GM18858 (cell line): ENCODE results near the gene NFATC1.

Experiments used
- ATAC-seq: cut with Tn5 transposase; IDR thresholded peaks from one replicate; pipeline ENCODE4 v1.9.1; 2021; ENCODE audit not compliant: unreplicated experiment

Gene NFATC1

GRCh38 chr18:79529296-79529695, 133.6 kb downstream of the NFATC1 start:
- no peak for ATAC-seq

DNA sequence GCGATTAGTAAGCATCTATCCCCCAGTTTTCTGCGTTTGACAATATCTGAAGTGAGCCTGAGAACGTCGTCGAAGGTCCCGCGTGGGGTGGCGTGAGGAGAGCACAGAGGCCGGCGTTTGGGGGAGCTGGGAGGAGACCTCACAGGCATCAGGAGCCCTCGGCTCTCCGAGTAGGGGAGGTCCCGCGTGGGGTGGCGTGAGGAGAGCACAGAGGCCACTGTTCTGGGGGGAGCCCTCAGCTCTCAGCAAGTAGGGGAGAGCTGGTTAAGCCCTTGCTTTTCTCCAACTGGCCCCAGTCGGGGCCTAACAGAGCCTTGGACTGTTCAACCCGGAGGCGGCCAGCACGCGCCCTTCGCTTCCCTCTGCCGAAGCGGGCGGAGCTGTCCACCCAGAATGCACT, 134.3 kb downstream of the NFATC1 start:
- ATAC-seq = no peak

DNA sequence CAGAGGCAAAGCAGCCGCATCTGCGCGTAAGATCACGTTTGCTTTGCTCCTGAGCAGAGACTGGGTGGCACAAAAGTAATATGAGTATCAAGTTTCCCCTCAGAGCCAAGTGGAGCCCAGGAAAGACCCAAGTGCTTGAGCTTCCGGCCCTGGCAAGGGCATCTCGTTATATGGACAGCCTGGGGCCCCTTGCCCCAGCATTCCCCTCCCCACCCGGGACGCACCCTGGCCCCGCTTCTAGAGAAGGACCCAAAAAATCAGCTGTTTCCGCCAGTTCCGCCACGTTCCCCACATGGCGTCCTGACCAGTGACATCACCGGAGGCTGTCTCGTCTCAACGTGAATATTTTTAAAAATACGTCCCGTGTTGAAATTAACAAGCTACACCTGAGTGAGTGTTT, 135.1 kb downstream of the NFATC1 start:
- no peak for ATAC-seq

DNA sequence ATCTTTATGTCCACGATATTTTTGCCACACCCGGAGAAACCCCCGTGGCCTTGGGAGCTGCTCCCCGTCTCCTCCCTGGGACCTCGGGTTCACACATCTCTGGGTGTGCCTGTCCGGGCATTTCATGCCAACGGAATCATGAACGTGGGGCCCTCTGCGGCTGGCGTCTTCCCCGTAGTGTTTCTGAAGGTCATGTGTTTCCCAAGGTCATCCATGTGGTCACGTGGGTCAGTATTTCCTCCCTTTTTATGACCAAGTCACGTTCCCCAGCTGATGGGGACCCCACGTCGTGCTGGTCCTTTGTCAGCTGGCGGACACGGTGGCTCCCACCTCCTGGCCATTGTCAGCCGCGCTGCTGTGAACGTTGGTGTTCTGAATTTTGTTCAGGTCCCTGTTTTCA, 135.7 kb downstream of the NFATC1 start:
- ATAC-seq = no peak

GRCh38 chr18:79531926-79532312, 136.2 kb downstream of the NFATC1 start:
- ATAC-seq = no peak

- no peak for ATAC-seq
Observed at GRCh38 chr18:79532313-79533007, 136.7 kb downstream of the NFATC1 start.

DNA sequence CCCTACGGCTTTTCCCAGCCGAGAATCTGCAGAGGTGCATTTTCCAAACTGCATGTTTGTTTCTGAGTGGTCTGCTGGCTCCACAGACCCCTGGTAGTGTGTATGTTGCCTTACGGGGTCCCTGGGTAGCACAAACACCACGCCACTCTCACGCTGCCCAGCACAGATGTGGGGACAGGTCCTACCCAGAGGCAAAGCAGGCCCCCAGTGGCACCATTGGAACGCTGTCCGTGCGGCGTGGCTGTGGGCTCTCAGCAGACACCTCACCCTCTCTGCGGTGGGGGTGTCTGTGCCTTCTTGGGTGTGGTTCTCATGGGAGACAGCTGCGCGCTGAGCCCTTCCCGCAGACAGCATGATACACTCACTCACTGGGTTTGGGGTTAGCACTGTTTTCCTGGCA, 137.4 kb downstream of the NFATC1 start:
- ATAC-seq = no peak

DNA sequence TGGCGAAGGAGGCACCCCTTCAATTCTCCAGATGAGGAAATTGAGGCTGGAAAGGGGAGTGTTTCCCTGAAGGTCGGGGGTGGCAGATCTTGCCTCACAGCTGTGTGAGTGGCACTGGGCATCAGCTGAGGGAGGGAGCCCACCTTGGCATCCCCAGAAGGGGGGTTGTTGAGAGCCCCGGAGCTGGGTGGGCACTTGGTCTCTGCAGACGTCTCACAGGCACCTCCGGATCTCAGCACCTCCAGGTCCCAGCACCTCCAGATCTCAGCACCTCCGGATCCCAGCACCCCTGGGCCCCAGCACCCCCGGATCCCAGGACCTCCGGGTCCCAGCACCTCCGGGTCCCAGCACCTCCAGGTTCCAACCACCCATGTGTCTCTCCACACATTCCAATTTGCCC, 137.9 kb downstream of the NFATC1 start:
- no peak for ATAC-seq

DNA sequence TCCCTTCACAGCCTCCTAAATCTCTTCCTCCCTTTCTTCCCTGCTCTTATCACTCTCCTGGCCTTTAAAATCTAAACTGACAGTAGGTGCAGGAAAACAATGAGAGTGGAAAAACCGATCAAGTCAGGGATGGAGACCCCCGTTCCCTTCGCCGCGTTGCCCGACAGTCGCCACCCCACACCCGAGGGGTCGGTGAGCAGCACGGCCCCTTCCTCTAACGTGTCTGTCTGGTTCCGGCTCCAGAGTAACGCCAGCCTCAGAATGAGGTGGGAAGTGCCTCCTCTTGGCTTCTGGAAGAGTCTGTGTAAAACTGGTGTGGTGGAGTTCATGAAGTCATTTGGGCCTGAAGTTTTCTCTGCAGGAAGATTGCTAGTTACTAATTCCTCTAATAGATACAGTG, 138.6 kb downstream of the NFATC1 start:
- no peak for ATAC-seq

DNA sequence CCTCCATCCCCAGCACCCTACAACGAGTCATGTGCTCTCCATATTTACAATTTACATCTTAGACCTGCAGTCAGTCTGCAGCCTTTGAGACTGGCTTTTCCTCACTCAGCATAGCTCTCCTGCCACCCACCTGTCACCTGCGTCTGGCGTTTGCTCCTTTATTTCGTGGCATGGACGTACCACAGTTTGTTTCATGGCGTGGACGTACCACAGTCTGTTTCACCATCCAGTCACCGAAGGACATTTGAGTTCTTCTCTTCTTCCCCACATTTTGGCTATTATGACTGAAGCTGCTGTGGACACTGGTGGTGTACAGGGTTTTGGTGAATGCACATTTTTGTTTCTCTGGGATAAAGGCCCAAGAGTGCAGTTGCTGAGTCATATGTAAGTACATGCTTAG, 142.0 kb downstream of the NFATC1 start:
- ATAC-seq = no peak

GRCh38 chr18:79538635-79539034, 142.9 kb downstream of the NFATC1 start:
- no peak for ATAC-seq

DNA sequence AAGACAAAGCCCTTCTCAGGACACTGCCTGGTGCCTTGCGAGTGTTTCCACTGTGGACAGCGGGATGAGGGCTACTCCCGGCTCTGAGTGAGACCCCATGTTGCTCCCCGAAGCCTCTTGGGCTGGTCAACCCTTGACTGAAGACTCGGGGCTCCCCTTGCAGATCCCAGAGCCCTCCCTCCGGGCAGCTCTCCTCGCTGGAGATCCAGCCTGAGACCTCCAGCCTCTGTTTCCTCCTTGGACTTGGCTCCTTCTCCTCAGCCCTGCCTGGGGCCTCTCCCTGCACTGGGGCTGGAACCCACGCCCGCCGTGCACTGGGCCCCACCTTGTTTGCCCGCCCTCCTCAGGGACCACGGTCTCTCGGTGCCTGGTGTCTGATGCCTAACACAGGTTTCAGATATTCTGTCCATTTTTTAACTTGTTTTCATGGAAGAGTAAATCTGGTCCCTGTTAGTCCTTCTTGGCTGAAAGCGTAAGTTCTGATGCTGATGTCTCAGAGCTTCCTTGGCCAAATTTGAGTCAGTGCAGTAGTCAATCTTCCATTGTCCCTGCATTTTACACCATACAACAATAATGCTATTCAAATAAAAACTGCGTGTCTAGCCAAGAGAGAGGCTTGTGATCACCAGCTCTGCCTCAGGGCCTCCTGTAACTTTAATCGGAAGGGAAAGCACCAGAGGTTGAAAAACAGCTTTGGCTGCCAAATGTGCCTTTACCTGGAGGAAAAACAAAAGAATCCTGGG, 144.6 kb downstream of the NFATC1 start:
- no peak for ATAC-seq

GRCh38 chr18:79540904-79541282, 145.2 kb downstream of the NFATC1 start:
- ATAC-seq = no peak

- ATAC-seq = no peak
Observed at GRCh38 chr18:79542213-79542612, 146.5 kb downstream of the NFATC1 start.

- ATAC-seq = no peak
Observed at GRCh38 chr18:79542876-79543750, 147.4 kb downstream of the NFATC1 start.

- no peak for ATAC-seq
Observed at GRCh38 chr18:79543861-79544385, 148.2 kb downstream of the NFATC1 start.

GRCh38 chr18:79544386-79544963, 148.7 kb downstream of the NFATC1 start:
- ATAC-seq = no peak

GRCh38 chr18:79545255-79545654, 149.5 kb downstream of the NFATC1 start:
- ATAC-seq = no peak

DNA sequence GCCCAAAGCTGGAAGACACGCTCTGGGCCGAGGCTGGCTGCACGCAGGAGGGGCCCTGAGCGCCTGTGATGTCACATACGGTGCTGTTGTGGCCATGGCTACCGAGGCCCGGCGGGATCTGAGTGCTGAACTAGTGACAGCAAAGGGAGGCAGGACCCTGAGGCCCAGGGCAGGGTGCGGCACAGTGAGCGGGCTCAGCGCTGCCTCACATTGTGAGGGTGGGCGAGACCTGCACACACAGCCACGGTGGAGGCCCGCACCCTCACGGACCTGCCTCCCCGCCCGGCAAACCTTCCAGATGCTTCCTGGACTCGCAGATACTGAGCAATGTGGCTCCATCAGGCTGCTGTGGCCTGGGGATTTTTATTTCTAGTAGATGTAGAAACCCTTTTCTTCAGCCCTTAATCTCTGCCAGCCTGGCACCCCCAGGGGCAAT, 150.0 kb downstream of the NFATC1 start:
- ATAC-seq = no peak

DNA sequence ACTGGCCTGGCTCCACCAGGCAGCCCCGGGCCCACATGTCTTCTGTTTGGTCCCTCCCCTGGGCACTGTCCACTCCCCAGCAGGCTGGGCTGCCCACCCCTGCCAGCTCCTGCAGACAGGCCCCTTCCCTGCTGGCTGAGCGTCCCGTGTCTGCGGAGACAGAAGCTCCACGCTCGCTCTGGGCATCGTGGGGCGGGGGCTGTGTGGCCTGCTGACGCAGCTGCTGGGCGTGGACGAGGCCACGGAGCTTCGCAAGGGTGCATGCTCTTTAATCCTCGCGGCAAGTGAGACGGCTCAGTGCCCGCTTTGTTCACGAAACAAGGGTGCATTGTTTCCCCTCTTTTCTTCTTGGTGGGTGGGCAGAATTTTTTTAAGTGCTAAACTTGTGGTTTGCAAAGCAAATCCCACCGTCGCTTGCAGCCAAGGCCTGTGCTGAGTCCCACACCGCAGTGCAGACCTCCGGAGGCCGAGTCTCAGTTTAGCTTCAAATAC, 151.1 kb downstream of the NFATC1 start:
- ATAC-seq = no peak
